22Rv1 (cell line): ENCODE measurements around the gene TMEM145.
"Not testable (repeated sequence)": the region's sequence is repeated elsewhere in the genome, so short reads cannot be mapped to it uniquely, and the experiment has no call there.

Experiments used
- ZFX ChIP-seq: fragments of 450-650 bp; IDR thresholded peaks from 2 replicates; pipeline ENCODE4 v1.6.1; 2017; ENCODE audit warnings: antibody characterized with exemption, borderline replicate concordance
- TF ChIP-seq, protein P1 (sequence below): fragments of 450-650 bp; IDR thresholded peaks from 2 replicates; pipeline ENCODE4 v1.5.1; 2017; ENCODE audit warnings: mild to moderate bottlenecking

GRCh38 chr19:42266105-42266504 is 47.0 kb upstream of the TMEM145 start:
- TF ChIP-seq, protein P1, sequence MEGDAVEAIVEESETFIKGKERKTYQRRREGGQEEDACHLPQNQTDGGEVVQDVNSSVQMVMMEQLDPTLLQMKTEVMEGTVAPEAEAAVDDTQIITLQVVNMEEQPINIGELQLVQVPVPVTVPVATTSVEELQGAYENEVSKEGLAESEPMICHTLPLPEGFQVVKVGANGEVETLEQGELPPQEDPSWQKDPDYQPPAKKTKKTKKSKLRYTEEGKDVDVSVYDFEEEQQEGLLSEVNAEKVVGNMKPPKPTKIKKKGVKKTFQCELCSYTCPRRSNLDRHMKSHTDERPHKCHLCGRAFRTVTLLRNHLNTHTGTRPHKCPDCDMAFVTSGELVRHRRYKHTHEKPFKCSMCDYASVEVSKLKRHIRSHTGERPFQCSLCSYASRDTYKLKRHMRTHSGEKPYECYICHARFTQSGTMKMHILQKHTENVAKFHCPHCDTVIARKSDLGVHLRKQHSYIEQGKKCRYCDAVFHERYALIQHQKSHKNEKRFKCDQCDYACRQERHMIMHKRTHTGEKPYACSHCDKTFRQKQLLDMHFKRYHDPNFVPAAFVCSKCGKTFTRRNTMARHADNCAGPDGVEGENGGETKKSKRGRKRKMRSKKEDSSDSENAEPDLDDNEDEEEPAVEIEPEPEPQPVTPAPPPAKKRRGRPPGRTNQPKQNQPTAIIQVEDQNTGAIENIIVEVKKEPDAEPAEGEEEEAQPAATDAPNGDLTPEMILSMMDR = not testable (repeated sequence)
- not testable (repeated sequence) for TF ChIP-seq ZFX
